Activated B cell treated with CpG ODN at 0.5 μM for 24 hours (primary cell): ENCODE results near the gene STX17. TPM values are rescaled to one million over a fixed set of nuclear protein-coding genes. Genes with fewer than 3 reads are reported as not detected.

Experiments
- ATAC-seq: fragments of 200-7000 bp; cut with Tn5 transposase; one replicate; pipeline ENCODE4 v1.10.0; 2021; ENCODE audit warnings: low read depth, mild to moderate bottlenecking, moderate library complexity
- CTCF ChIA-PET: fragments of 350-600 bp; sonication (Branson Sonifier 250); formaldehyde crosslinking; loops from one replicate; lab custom pipeline; 2021; ENCODE audit warnings: antibody characterized with exemption; lab: Charles Lee
- POLR2A ChIA-PET: fragments of 350-600 bp; sonication (Branson Sonifier 250); formaldehyde crosslinking; loops from one replicate; lab custom pipeline; 2021; ENCODE audit warnings: antibody characterized with exemption; lab: Charles Lee
- DNase-seq: peaks from one replicate; pipeline ENCODE4 v3.0.0; 2022
- H3K27ac Mint-ChIP-seq: one replicate; pipeline ENCODE4 v1.8.0; 2020; ENCODE audit warnings: mixed read lengths
- H3K27me3 Mint-ChIP-seq: one replicate; pipeline ENCODE4 v1.8.0; 2021; ENCODE audit warnings: mixed read lengths
- H3K36me3 Mint-ChIP-seq: one replicate; pipeline ENCODE4 v1.8.0; 2021; ENCODE audit warnings: low read depth, mixed read lengths
- H3K4me1 Mint-ChIP-seq: one replicate; pipeline ENCODE4 v1.8.0; 2021; ENCODE audit warnings: mixed read lengths
- H3K4me3 Mint-ChIP-seq: one replicate; pipeline ENCODE4 v1.8.0; 2020; ENCODE audit warnings: mild to moderate bottlenecking, mixed read lengths
- H3K9me3 Mint-ChIP-seq: one replicate; pipeline ENCODE4 v1.8.0; 2020; ENCODE audit warnings: mixed read lengths
- CTCF ChIP-seq: fragments of 200-600 bp; IDR thresholded peaks from one replicate; pipeline ENCODE4 v1.8.0; 2022; ENCODE audit warnings: antibody characterized with exemption, mild to moderate bottlenecking
- intact Hi-C: fragments of 100-400 bp; cut with micrococcal nuclease; formaldehyde crosslinking; loops from one replicate; pipeline ENCODE4 v1.15.1; 2024
- total RNA-seq: library from RNA; stranded (reverse); gene quantifications from 2 replicates; pipeline ENCODE4 v1.2.3, GENCODE V29; 2022

Gene STX17
- total RNA-seq, 1 donor from 2014 or later: 39.2 TPM

- Mint-ChIP-seq H3K36me3 (peaks cover 68% of the 10 kb centered on the region), H3K4me3 (no peak overlapping the region), H3K9me3 (peaks cover 14% of the 10 kb centered on the region), H3K4me1 (no peaks in the 10 kb centered on the region), H3K27ac (no peak overlapping the region), H3K27me3 (no peaks in the 10 kb centered on the region)
- TF ChIP-seq CTCF: no peak
- no peak for DNase-seq
- POLR2A ChIA-PET: no interaction called here
- intact Hi-C loops: loop anchor here (5.0 to 10.0 kb wide), 2 partner anchors 192 to 1389 kb away; no protein-coding TSS in a partner anchor
- CTCF ChIA-PET: no interaction called here
- no peak for ATAC-seq
Measured at GRCh38 chr9:99925541-99925940, 19.1 kb downstream of the STX17 start.

- DNase-seq (no peak), ATAC-seq (no peak)
- ChIA-PET CTCF (no interaction called here), POLR2A (interaction anchor here (0.6 kb wide), 1 partner anchor 9 kb away, joined by 3 read pairs; no protein-coding TSS in a partner anchor)
- Mint-ChIP-seq H3K27ac (no peak overlapping the region), H3K36me3 (peaks cover 50% of the 10 kb centered on the region), H3K27me3 (no peaks in the 10 kb centered on the region), H3K4me1 (no peaks in the 10 kb centered on the region), H3K4me3 (no peak overlapping the region), H3K9me3 (peaks cover 12% of the 10 kb centered on the region)
- intact Hi-C loops: loop anchor here (5.0 to 10.0 kb wide), 2 partner anchors 188 to 1385 kb away; no protein-coding TSS in a partner anchor
- TF ChIP-seq CTCF: no peak
Measured at GRCh38 chr9:99929652-99930051, 23.2 kb downstream of the STX17 start.

GRCh38 chr9:99931155-99931840 is 24.8 kb downstream of the STX17 start:
- no peak for DNase-seq
- Mint-ChIP-seq H3K27ac (no peak overlapping the region), H3K4me1 (no peaks in the 10 kb centered on the region), H3K36me3 (peaks cover 40% of the 10 kb centered on the region), H3K4me3 (no peak overlapping the region), H3K9me3 (peaks cover 5% of the 10 kb centered on the region), H3K27me3 (no peaks in the 10 kb centered on the region)
- ChIA-PET POLR2A (no interaction called here), CTCF (no interaction called here)
- TF ChIP-seq CTCF: no peak
- intact Hi-C loops: no loop called here
- no peak for ATAC-seq

- Mint-ChIP-seq H3K36me3 (peaks cover 42% of the 10 kb centered on the region), H3K4me1 (no peaks in the 10 kb centered on the region), H3K27me3 (no peaks in the 10 kb centered on the region), H3K27ac (no peak overlapping the region), H3K9me3 (peaks cover 17% of the 10 kb centered on the region), H3K4me3 (no peak overlapping the region)
- ATAC-seq (no peak), DNase-seq (no peak)
- TF ChIP-seq CTCF: no peak
- intact Hi-C loops: no loop called here
- POLR2A ChIA-PET: no interaction called here
- CTCF ChIA-PET: no interaction called here
Measured at GRCh38 chr9:99936947-99937587, 30.6 kb downstream of the STX17 start.

- intact Hi-C loops: no loop called here
- POLR2A ChIA-PET: interaction anchor here (0.7 kb wide), 1 partner anchor 464 kb away, joined by 3 read pairs; no protein-coding TSS in a partner anchor
- ATAC-seq (no peak), DNase-seq (no peak)
- CTCF ChIA-PET: interaction anchor here (0.6 kb wide), 1 partner anchor 999 kb away, joined by 3 read pairs; no protein-coding TSS in a partner anchor
- H3K4me3 Mint-ChIP-seq: no peak overlapping the region
- TF ChIP-seq CTCF: no peak
- no peak overlapping the region for H3K27ac Mint-ChIP-seq
- H3K9me3 Mint-ChIP-seq: no peaks in the 10 kb centered on the region
- H3K36me3 Mint-ChIP-seq: peaks cover 30% of the 10 kb centered on the region
- H3K27me3 Mint-ChIP-seq: no peaks in the 10 kb centered on the region
- no peaks in the 10 kb centered on the region for H3K4me1 Mint-ChIP-seq
Measured at GRCh38 chr9:99947395-99947794, 40.9 kb downstream of the STX17 start.
